ENCODE measurements around the gene BMPR1B. TPM values are rescaled to one million over a fixed set of nuclear protein-coding genes. Genes with fewer than 3 reads are reported as not detected.

BMPR1B gene
- total RNA-seq, 1 experiment from 2014 or later = 0.35 TPM

DNA sequence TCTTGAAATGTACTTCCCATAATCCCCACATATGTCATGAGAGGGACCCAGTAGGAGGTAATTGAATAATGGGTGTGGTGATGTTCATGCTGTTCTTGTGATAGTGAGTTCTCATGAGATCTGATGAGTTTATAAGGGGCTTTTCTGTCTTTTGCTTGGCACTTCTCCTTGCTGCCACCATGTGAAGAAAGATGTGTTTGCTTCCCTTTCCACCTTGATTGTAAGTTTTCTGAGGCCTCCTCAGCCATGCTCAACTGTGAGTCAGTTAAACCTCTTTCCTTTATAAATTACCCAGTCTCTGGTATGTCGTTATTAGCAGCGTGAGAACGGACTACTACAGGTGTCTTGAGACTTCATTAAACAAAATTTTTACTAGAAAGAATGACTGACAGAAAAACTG is 323.2 kb downstream of the BMPR1B start:
- Histone ChIP-seq H3K18ac (ENCODE audit: insufficient read length, low read depth, low read length) (no peak overlapping the region), H3K4ac (ENCODE audit: low read depth, low read length) (no peak overlapping the region), H3K79me2 (ENCODE audit: insufficient read depth, low read length) (no peaks in the 10 kb centered on the region), H4K91ac (ENCODE audit: insufficient read length, low read depth, low read length) (no peak overlapping the region), H2BK5ac (ENCODE audit: insufficient read length, low read length) (no peak overlapping the region), H2AFZ (ENCODE audit: low read length) (no peak overlapping the region), H2BK20ac (ENCODE audit: low read depth, low read length, poor library complexity, severe bottlenecking) (no peak overlapping the region), H3K27ac (ENCODE audit: insufficient read length, low read depth, low read length) (no peak overlapping the region), H2AK5ac (ENCODE audit: insufficient read length, low read length) (no peak overlapping the region), H3K23ac (ENCODE audit: insufficient read length, low read depth, low read length) (no peak overlapping the region), H3K9me3 (ENCODE audit: control insufficient read depth, low read depth, low read length) (no peaks in the 10 kb centered on the region), H3K79me1 (ENCODE audit: insufficient read depth, low read depth, low read length, poor library complexity, severe bottlenecking) (no peaks in the 10 kb centered on the region), H4K8ac (replicated peaks; ENCODE audit: insufficient read length, low read depth, low read length) (no peak overlapping the region), H2BK15ac (ENCODE audit: low read depth, low read length) (no peak overlapping the region), H4K5ac (ENCODE audit: insufficient read length, low read depth, low read length) (no peak overlapping the region), H4K20me1 (ENCODE audit: control insufficient read depth, insufficient read depth, insufficient read length) (no peaks in the 10 kb centered on the region), H3K4me1 (ENCODE audit: insufficient read depth, low read length) (no peaks in the 10 kb centered on the region), H2BK120ac (ENCODE audit: low read depth, low read length, poor library complexity, severe bottlenecking) (no peak overlapping the region), H3T11ph (ENCODE audit: low read length) (no peak overlapping the region), H3K4me2 (ENCODE audit: insufficient read depth, insufficient read length, low read length) (no peak overlapping the region), H3K14ac (ENCODE audit: insufficient read depth, low read length) (no peak overlapping the region), H2BK12ac (ENCODE audit: insufficient read length, low read depth, low read length) (no peak overlapping the region), H3K56ac (ENCODE audit: insufficient read length, low read depth, low read length) (no peak overlapping the region), H3K9ac (ENCODE audit: extremely low read depth, insufficient read length, low read length) (no peak overlapping the region), H3K23me2 (ENCODE audit: insufficient read length, low read depth, low read length, poor library complexity, severe bottlenecking) (no peaks in the 10 kb centered on the region), H3K27me3 (ENCODE audit: insufficient read depth, low read length) (no peaks in the 10 kb centered on the region)
- Mint-ChIP-seq H3K9me3 (no peaks in the 10 kb centered on the region), H3K27me3 (ENCODE audit: low read depth) (no peaks in the 10 kb centered on the region), H3K4me1 (no peaks in the 10 kb centered on the region), H3K4me3 (no peak overlapping the region), H3K27ac (no peak overlapping the region), H3K36me3 (ENCODE audit: insufficient read depth in 1 of 3, low read depth in 3 of 3) (no peaks in the 10 kb centered on the region)
- WGBS (ENCODE audit: extremely low coverage, insufficient read length, low lambda C conversion rate) = no CpG with 5 or more reads among the region's 3 CpGs
- TF ChIP-seq, protein P1, sequence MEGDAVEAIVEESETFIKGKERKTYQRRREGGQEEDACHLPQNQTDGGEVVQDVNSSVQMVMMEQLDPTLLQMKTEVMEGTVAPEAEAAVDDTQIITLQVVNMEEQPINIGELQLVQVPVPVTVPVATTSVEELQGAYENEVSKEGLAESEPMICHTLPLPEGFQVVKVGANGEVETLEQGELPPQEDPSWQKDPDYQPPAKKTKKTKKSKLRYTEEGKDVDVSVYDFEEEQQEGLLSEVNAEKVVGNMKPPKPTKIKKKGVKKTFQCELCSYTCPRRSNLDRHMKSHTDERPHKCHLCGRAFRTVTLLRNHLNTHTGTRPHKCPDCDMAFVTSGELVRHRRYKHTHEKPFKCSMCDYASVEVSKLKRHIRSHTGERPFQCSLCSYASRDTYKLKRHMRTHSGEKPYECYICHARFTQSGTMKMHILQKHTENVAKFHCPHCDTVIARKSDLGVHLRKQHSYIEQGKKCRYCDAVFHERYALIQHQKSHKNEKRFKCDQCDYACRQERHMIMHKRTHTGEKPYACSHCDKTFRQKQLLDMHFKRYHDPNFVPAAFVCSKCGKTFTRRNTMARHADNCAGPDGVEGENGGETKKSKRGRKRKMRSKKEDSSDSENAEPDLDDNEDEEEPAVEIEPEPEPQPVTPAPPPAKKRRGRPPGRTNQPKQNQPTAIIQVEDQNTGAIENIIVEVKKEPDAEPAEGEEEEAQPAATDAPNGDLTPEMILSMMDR (conservative IDR thresholded peaks at IDR 0.05) = no peak; the same call in 2 of the 3 replicates
- DNase-seq = no peak

Data from H9 (cell line).